ENCODE measurements around the gene ABCC12. TPM values are rescaled to one million over a fixed set of nuclear protein-coding genes. Genes with fewer than 3 reads are reported as not detected.

The ABCC12 gene
- total and polyA plus RNA-seq, 2 of the 8 experiments (the other 6 are each of a cell fraction or from before 2014, with no cell fraction given), result 0.05 TPM; not detected in 1

DNA sequence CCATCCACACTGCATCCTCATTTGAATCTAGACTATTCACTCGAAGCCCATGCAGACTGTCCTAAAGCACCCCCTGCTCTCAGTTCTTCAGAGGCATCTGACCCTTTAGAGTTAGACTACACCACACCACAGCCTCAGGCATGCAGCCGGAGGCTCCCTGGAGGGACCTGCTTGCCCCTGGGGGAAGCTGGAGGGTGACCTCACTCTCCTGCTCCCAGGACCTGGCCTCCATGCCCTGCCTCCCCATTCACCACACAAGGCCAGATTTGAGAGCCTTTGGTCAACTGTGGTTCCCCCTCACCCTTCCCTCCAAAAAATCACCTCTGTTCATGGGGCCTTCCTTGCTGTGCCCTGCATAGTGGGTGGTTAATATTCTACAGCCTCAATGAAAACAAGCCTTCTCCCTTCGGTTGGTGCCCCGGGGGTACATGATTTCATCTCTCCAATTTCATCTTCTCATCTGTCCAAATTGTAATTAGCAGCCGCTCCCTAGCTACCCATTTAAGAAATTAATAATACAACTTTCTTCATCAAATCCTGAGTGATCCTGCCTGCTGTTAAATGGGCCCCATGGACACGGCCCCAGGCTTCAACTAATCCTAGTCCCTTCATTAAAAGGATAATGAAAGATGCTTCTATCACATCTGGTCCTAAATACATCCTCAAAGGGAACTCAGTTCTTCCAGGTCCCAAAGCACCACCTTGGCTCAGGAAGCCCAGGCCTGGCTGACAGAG lies 24.4 kb downstream of the ABCC12 start:
- H3K4me2 ChIP-seq (ENCODE audit: insufficient read depth in 1 of 2, low read depth in 2 of 2, low read length in 2 of 2), result no peak overlapping the region
- H3K9ac ChIP-seq (replicated peaks in 1 of 4; ENCODE audit: extremely low read depth in 1 of 4, low read depth in 3 of 4, low read length in 3 of 4), result no peak overlapping the region
- H3K79me2 ChIP-seq (ENCODE audit: control insufficient read depth in 1 of 2, insufficient read depth in 2 of 2, low read length in 2 of 2), result no peaks in the 10 kb centered on the region
- no peaks in the 10 kb centered on the region for H3K79me1 ChIP-seq (ENCODE audit: low read depth, low read length)
- no peak overlapping the region for H2BK120ac ChIP-seq (replicated peaks; ENCODE audit: low read depth, low read length)
- H4K20me1 ChIP-seq (replicated peaks in 1 of 2; ENCODE audit: control insufficient read depth in 1 of 2, insufficient read depth in 2 of 2, low read length in 2 of 2), result no peaks in the 10 kb centered on the region
- no peaks in the 10 kb centered on the region for H3K9me3 ChIP-seq (ENCODE audit: insufficient read depth in 2 of 2, low read depth in 1 of 2, low read length in 1 of 2)
- H3K4ac ChIP-seq (replicated peaks; ENCODE audit: insufficient read length, low read depth, low read length), result no peak overlapping the region
- H4K91ac ChIP-seq (replicated peaks; ENCODE audit: insufficient read length, low read length), result no peak overlapping the region
- no peak overlapping the region for H3K4me3 ChIP-seq (ENCODE audit: extremely low read depth in 1 of 4, insufficient read depth in 2 of 4, low read depth in 3 of 4, low read length in 4 of 4)
- no peaks in the 10 kb centered on the region for H3K23me2 ChIP-seq (ENCODE audit: low read depth, low read length)
- DNase-seq (ENCODE audit: low read depth in 1 of 2, low spot score in 2 of 2) (no peak), FAIRE-seq (no peak)
- POLR2A ChIA-PET (ENCODE audit: partially characterized antibody), result no interaction called here
- no peak overlapping the region for H3K14ac ChIP-seq (ENCODE audit: insufficient read length)
- TF ChIP-seq ASH2L (IDR thresholded peaks at IDR 0.05; ENCODE audit: low read length) (no peak), SIRT6 (IDR thresholded peaks at IDR 0.05; ENCODE audit: low read length) (no peak)
- H4K8ac ChIP-seq (ENCODE audit: extremely low read depth, insufficient read depth, low read length), result no peak overlapping the region
- no peak overlapping the region for H4K5ac ChIP-seq (ENCODE audit: insufficient read length, low read depth, low read length)
- no peak overlapping the region for H3K56ac ChIP-seq (replicated peaks; ENCODE audit: insufficient read length, low read depth, low read length)
- no peak overlapping the region for H3K27ac ChIP-seq (ENCODE audit: low read depth, low read length)
- H3K36me3 ChIP-seq (ENCODE audit: control insufficient read depth in 2 of 4, insufficient read depth in 4 of 4, low read length in 3 of 4), result no peaks in the 10 kb centered on the region; a peak in 1 of 8 replicates
- no peak overlapping the region for H2AK5ac ChIP-seq (ENCODE audit: low read depth, low read length)
- CTCF ChIA-PET (ENCODE audit: partially characterized antibody), result interaction anchor here (1.5 kb wide), 1 partner anchor 14 kb away, joined by 4 read pairs; no protein-coding TSS in a partner anchor
- no peak overlapping the region for H2AFZ ChIP-seq (ENCODE audit: low read length)
- H2BK5ac ChIP-seq (ENCODE audit: low read depth, low read length), result no peak overlapping the region
- 78% methylated on average over 6 of the region's 6 CpGs; no CpG with 5 or more reads in 1 of the 2 experiments for whole genome bisulfite sequencing, 2 experiments (ENCODE audit: extremely low coverage in 1 of 2, insufficient coverage in 1 of 2, insufficient read length in 1 of 2, insufficient replicate concordance in 2 of 2, low coverage in 1 of 2, low lambda C conversion rate in 2 of 2, missing lambda C conversion rate in 1 of 2)
- no peak overlapping the region for H3K23ac ChIP-seq (ENCODE audit: insufficient read length)
- H2BK20ac ChIP-seq (ENCODE audit: low read length), result no peak overlapping the region
- H2BK15ac ChIP-seq (ENCODE audit: low read length), result no peak overlapping the region
- H2BK12ac ChIP-seq (ENCODE audit: low read depth, low read length), result no peak overlapping the region
- no peaks in the 10 kb centered on the region for H3K27me3 ChIP-seq (replicated peaks in 1 of 4; ENCODE audit: control insufficient read depth in 3 of 4, extremely low read depth in 1 of 4, insufficient read depth in 3 of 4, low read length in 3 of 4)
- no peak overlapping the region for H3K18ac ChIP-seq (ENCODE audit: extremely low read depth, low read length)
- no peaks in the 10 kb centered on the region for H3K4me1 ChIP-seq (replicated peaks in 1 of 4; ENCODE audit: control insufficient read depth in 3 of 4, insufficient read depth in 4 of 4, low read length in 3 of 4)

All from H1 (cell line).